ENCODE measurements around the gene FAAH.

DNA sequence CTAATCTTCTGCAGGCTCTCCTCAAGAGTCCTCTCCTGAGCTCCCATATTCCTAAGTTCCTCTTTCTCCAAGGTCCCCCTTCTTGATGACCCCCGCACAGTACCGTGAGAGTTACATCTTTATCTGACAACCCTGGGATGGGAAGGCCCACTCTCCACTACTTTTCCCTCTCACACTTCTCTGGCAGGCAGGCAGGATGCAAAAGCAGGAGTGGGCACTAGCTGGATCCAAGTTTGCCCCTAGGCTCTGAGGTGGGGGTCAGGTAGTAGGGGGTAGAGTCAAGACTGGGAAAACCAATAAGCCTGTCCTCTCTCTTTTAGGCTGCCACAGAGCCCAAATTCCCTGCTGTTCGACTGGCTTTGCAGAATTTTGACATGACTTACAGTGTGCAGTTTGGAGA is 49.6 kb upstream of the FAAH start:
- TF ChIP-seq ZBTB33 (IDR thresholded peaks at IDR 0.05; ENCODE audit: extremely low read depth, insufficient replicate concordance, low read length): no peak
- TF ChIP-seq CTCF (IDR thresholded peaks at IDR 0.05 in 2 of 3, conservative IDR thresholded peaks at IDR 0.05 in 1 of 3; ENCODE audit: borderline replicate concordance in 1 of 3, insufficient read depth in 1 of 3, low read depth in 2 of 3, low read length in 2 of 3): no peak
- no peak for TF ChIP-seq EZH2phosphoT487 (IDR thresholded peaks at IDR 0.05; ENCODE audit: borderline replicate concordance)
- TF ChIP-seq CBX3 (IDR thresholded peaks at IDR 0.05; ENCODE audit: low read depth): no peak
